ENCODE measurements around the gene PANK4.
"Not testable (repeated sequence)": the region's sequence is repeated elsewhere in the genome, so short reads cannot be mapped to it uniquely, and the experiment has no call there.

Gene PANK4

GRCh38 chr1:2558861-2559260, 32.5 kb upstream of the PANK4 start:
- DNase-seq (ENCODE audit: low read depth) = no peak

GRCh38 chr1:2558420-2558819, 32.0 kb upstream of the PANK4 start:
- DNase-seq (ENCODE audit: low read depth) = no peak

- DNase-seq (ENCODE audit: low read depth) = no peak
These were observed 31.3 kb upstream of the PANK4 start for GRCh38 chr1:2557482-2558400.

GRCh38 chr1:2556678-2557481, 30.5 kb upstream of the PANK4 start:
- peak; percentile 82 for DNase-seq (ENCODE audit: low read depth)

GRCh38 chr1:2556277-2556677, 29.9 kb upstream of the PANK4 start, which contains the start of gene TNFRSF14:
TNFRSF14 (plus strand) TSS chr1:2556371; CDS start chr1:2556665, 294 bp downstream.
- DNase-seq (ENCODE audit: low read depth) = no peak

GRCh38 chr1:2555634-2556276, 29.4 kb upstream of the PANK4 start:
- peak; percentile 95 for DNase-seq (ENCODE audit: low read depth)

GRCh38 chr1:2554621-2555387, 28.4 kb upstream of the PANK4 start:
- DNase-seq (ENCODE audit: low read depth) = peak; percentile 52

GRCh38 chr1:2553871-2554620, 27.6 kb upstream of the PANK4 start:
- DNase-seq (ENCODE audit: low read depth) = no peak

GRCh38 chr1:2553076-2553475, 26.7 kb upstream of the PANK4 start:
- not testable (repeated sequence) for DNase-seq (ENCODE audit: low read depth)

GRCh38 chr1:2552189-2552588, 25.8 kb upstream of the PANK4 start:
- DNase-seq (ENCODE audit: low read depth) = no peak

GRCh38 chr1:2551544-2551943, 25.1 kb upstream of the PANK4 start:
- not testable (repeated sequence) for DNase-seq (ENCODE audit: low read depth)

GRCh38 chr1:2550309-2550861, 24.0 kb upstream of the PANK4 start:
- DNase-seq (ENCODE audit: low read depth) = not testable (repeated sequence)

- not testable (repeated sequence) for DNase-seq (ENCODE audit: low read depth)
These were observed 23.1 kb upstream of the PANK4 start for GRCh38 chr1:2549367-2550029.

GRCh38 chr1:2548068-2548589, 21.7 kb upstream of the PANK4 start:
- DNase-seq (ENCODE audit: low read depth) = no peak

- DNase-seq (ENCODE audit: low read depth) = no peak
These were observed 21.0 kb upstream of the PANK4 start for GRCh38 chr1:2547210-2548067.

GRCh38 chr1:2546515-2547209, 20.3 kb upstream of the PANK4 start:
- DNase-seq (ENCODE audit: low read depth) = peak; percentile 94

GRCh38 chr1:2545754-2546514, 19.5 kb upstream of the PANK4 start:
- peak; percentile 98 for DNase-seq (ENCODE audit: low read depth)

All from CMK (cell line).